ENCODE measurements around the gene INPP5F. TPM values are rescaled to one million over a fixed set of nuclear protein-coding genes. Genes with fewer than 3 reads are reported as not detected.

INPP5F gene
- total and polyA plus RNA-seq, 2 of the 13 experiments (the other 11 are each of a cell fraction or from before 2014, with no cell fraction given): 12.5 to 15.7 TPM

DNA sequence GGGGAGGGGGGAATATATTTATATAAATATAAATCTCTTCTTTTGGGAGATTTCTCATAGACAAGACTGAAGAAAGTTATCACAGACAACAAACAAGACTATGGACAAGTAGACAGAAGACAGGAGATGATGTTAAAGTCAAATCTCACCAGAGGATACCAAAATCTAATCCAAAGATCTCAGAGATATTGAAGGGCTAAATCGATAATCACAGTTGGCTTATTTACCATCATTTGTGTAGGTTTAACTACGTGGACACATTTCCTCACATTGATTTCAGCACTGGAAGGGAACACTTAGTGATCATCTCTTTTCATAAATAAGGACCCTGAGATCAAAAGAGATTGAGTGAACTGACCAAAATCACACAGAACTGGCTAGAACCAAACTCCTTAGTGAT is 2.7 kb upstream of the INPP5F start:
- ATAC-seq: no peak
- H3K9me3 ChIP-seq (ENCODE audit: low read length): no peaks in the 10 kb centered on the region
- H4K20me1 ChIP-seq (ENCODE audit: insufficient read depth, low read length): no peaks in the 10 kb centered on the region
- peaks cover 39% of the 10 kb centered on the region for H3K4me1 ChIP-seq (ENCODE audit: insufficient read depth, low read length)
- H3K4me2 ChIP-seq (ENCODE audit: low read depth, low read length): peak overlapping the region; percentile 95
- WGBS (ENCODE audit: low lambda C conversion rate): 4% methylated on average over 2 of the region's 2 CpGs
- intact Hi-C loops (cut with micrococcal nuclease; ENCODE audit: unreplicated experiment) (loop anchor here (10.0 kb wide), 1 partner anchor 128 kb away; the partner anchor contains the start of gene TIAL1), in situ Hi-C loops (cut with HindIII; ENCODE audit: extremely low pct_ligation_motif_present, low pct_unique_long_range_greater_than_20kb) (no loop called here)
- H3K27me3 ChIP-seq (ENCODE audit: control insufficient read depth in 1 of 2, insufficient read depth in 2 of 2, low read length in 2 of 2): no peaks in the 10 kb centered on the region; a peak in 1 of 5 replicates
- ChIA-PET CTCF (ENCODE audit: low intra/inter-chr PET ratio, low total read pairs) (no interaction called here), POLR2A (interaction anchor here (1.2 to 3.4 kb wide), 3 partner anchors 20 to 149 kb away, joined by 4 to 22 read pairs (median 19); partner anchors contain the start of gene MCMBP)
- H2AFZ ChIP-seq (ENCODE audit: low read length): peak overlapping the region; percentile 39
- FAIRE-seq: no peak
- peaks cover 18% of the 10 kb centered on the region for H3K79me2 ChIP-seq (ENCODE audit: insufficient read depth, low read length)
- DNase-seq (ENCODE audit: low spot score): no peak
- H3K27ac ChIP-seq (ENCODE audit: extremely low read length, insufficient read depth, low read length): peak overlapping the region; percentile 95
- TF ChIP-seq ONECUT2 (CRISPR knock-in tag; IDR thresholded peaks at IDR 0.05) (peak; percentile 65), KAT2B (IDR thresholded peaks at IDR 0.05; ENCODE audit: borderline replicate concordance, low read depth, low read length) (peak; percentile 63; the same call in 1 of the 2 replicates), CENPX (CRISPR knock-in tag; IDR thresholded peaks at IDR 0.05) (no peak)
- H3K9ac ChIP-seq (ENCODE audit: insufficient read depth, low read depth, low read length): peak overlapping the region; percentile 89
- no TSS peak for BruUV-seq (replicated peaks)
- H3K4me3 ChIP-seq (replicated peaks in 1 of 3; ENCODE audit: insufficient read depth in 1 of 3, low read depth in 2 of 3, low read length in 3 of 3): peak overlapping the region; percentile 25 to 88 (median 86); a peak in 5 of 6 replicates
- no peaks in the 10 kb centered on the region for H3K36me3 ChIP-seq (replicated peaks in 1 of 2; ENCODE audit: control insufficient read depth in 1 of 2, insufficient read depth in 2 of 2, low read length in 2 of 2)

DNA sequence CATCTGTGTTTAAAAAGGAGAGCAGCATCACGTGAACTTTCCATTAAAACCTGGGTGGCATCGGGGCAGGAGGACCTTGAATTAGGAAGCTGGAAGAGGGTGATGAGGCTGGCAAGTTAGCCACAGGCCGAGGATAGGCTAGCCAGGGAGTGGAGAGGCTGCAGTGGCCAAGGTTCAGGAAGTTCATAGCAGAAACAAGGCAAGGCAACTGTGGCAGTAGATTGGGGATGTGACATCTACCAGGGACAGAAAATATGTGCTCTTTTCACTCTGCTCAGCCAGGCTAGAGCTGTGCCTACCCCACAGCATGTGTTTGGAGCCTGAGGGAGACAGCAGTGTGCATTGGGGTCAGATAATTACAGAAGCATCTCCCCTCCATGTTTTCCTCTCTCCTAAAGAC is 2.2 kb upstream of the INPP5F start:
- peak overlapping the region; percentile 25 to 88 (median 86) for H3K4me3 ChIP-seq (replicated peaks in 1 of 3; ENCODE audit: insufficient read depth in 1 of 3, low read depth in 2 of 3, low read length in 3 of 3)
- H3K9ac ChIP-seq (ENCODE audit: insufficient read depth, low read depth, low read length): peak overlapping the region; percentile 89
- peak; percentile 48 for DNase-seq (ENCODE audit: low spot score)
- ATAC-seq: peak; percentile 28
- peaks cover 23% of the 10 kb centered on the region for H3K79me2 ChIP-seq (ENCODE audit: insufficient read depth, low read length)
- ChIA-PET POLR2A (interaction anchor here (1.2 to 3.4 kb wide), 4 partner anchors 19 to 149 kb away, joined by 4 to 22 read pairs (median 12); partner anchors contain the start of genes MCMBP and TIAL1), CTCF (ENCODE audit: low intra/inter-chr PET ratio, low total read pairs) (no interaction called here)
- BruUV-seq (replicated peaks): no TSS peak
- H3K4me2 ChIP-seq (ENCODE audit: low read depth, low read length): peak overlapping the region; percentile 95
- peak overlapping the region; percentile 39 for H2AFZ ChIP-seq (ENCODE audit: low read length)
- peak overlapping the region; percentile 95 for H3K27ac ChIP-seq (ENCODE audit: extremely low read length, insufficient read depth, low read length)
- no peaks in the 10 kb centered on the region for H3K9me3 ChIP-seq (ENCODE audit: low read length)
- no peaks in the 10 kb centered on the region; a peak in 1 of 5 replicates for H3K27me3 ChIP-seq (ENCODE audit: control insufficient read depth in 1 of 2, insufficient read depth in 2 of 2, low read length in 2 of 2)
- in situ Hi-C loops (cut with HindIII; ENCODE audit: extremely low pct_ligation_motif_present, low pct_unique_long_range_greater_than_20kb): no loop called here
- H3K36me3 ChIP-seq (replicated peaks in 1 of 2; ENCODE audit: control insufficient read depth in 1 of 2, insufficient read depth in 2 of 2, low read length in 2 of 2): no peaks in the 10 kb centered on the region
- intact Hi-C loops (cut with micrococcal nuclease; ENCODE audit: unreplicated experiment): loop anchor here (2.0 to 10.0 kb wide), 2 partner anchors 37 to 129 kb away; partner anchors contain the start of gene TIAL1
- H3K4me1 ChIP-seq (ENCODE audit: insufficient read depth, low read length): peaks cover 43% of the 10 kb centered on the region
- WGBS (ENCODE audit: low lambda C conversion rate): 3% methylated on average over 3 of the region's 3 CpGs
- peak; percentile 28 for FAIRE-seq
- H4K20me1 ChIP-seq (ENCODE audit: insufficient read depth, low read length): no peaks in the 10 kb centered on the region
- peak; percentile 43; the same call in 1 of the 2 replicates for TF ChIP-seq DRAP1 (CRISPR knock-in tag; IDR thresholded peaks at IDR 0.05)
- peak; percentile 25; the same call in 1 of the 2 replicates for TF ChIP-seq MED1 (CRISPR knock-in tag; IDR thresholded peaks at IDR 0.05)
- TF ChIP-seq HNF4A (CRISPR knock-in tag; IDR thresholded peaks at IDR 0.05): peak; percentile 24; the same call in 1 of the 2 replicates
- TF ChIP-seq SALL1 (CRISPR knock-in tag; IDR thresholded peaks at IDR 0.05): peak; percentile 65; the same call in 1 of the 2 replicates
- no peak for TF ChIP-seq ZKSCAN8 (CRISPR knock-in tag; IDR thresholded peaks at IDR 0.05; ENCODE audit: borderline replicate concordance)
- no peak for TF ChIP-seq POLR2A (IDR thresholded peaks at IDR 0.05; ENCODE audit: insufficient read depth in 1 of 2, low read depth in 2 of 2, low read length in 2 of 2)
- TF ChIP-seq GZF1 (CRISPR knock-in tag; IDR thresholded peaks at IDR 0.05): no peak
- no peak for TF ChIP-seq ZNF235 (CRISPR knock-in tag; IDR thresholded peaks at IDR 0.05; ENCODE audit: borderline replicate concordance)
- 0 out of 2 replicates have a peak, but pooled peaks have one; percentile 25 for TF ChIP-seq ZNF501 (CRISPR knock-in tag; IDR thresholded peaks at IDR 0.05)
- TF ChIP-seq, protein P1, sequence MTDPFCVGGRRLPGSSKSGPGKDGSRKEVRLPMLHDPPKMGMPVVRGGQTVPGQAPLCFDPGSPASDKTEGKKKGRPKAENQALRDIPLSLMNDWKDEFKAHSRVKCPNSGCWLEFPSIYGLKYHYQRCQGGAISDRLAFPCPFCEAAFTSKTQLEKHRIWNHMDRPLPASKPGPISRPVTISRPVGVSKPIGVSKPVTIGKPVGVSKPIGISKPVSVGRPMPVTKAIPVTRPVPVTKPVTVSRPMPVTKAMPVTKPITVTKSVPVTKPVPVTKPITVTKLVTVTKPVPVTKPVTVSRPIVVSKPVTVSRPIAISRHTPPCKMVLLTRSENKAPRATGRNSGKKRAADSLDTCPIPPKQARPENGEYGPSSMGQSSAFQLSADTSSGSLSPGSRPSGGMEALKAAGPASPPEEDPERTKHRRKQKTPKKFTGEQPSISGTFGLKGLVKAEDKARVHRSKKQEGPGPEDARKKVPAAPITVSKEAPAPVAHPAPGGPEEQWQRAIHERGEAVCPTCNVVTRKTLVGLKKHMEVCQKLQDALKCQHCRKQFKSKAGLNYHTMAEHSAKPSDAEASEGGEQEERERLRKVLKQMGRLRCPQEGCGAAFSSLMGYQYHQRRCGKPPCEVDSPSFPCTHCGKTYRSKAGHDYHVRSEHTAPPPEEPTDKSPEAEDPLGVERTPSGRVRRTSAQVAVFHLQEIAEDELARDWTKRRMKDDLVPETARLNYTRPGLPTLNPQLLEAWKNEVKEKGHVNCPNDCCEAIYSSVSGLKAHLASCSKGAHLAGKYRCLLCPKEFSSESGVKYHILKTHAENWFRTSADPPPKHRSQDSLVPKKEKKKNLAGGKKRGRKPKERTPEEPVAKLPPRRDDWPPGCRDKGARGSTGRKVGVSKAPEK (CRISPR knock-in tag; IDR thresholded peaks at IDR 0.05; ENCODE audit: borderline replicate concordance): peak; percentile 24; the same call in 1 of the 2 replicates
- TF ChIP-seq TAF1 (CRISPR knock-in tag; IDR thresholded peaks at IDR 0.05): 0 out of 2 replicates have a peak, but pooled peaks have one; percentile 22
- TF ChIP-seq POLR2G (IDR thresholded peaks at IDR 0.05; ENCODE audit: low read depth, low read length): 0 out of 2 replicates have a peak, but pooled peaks have one; percentile 40
- TF ChIP-seq ZFX (CRISPR knock-in tag; IDR thresholded peaks at IDR 0.05; ENCODE audit: low read depth): peak; percentile 51
